Measurements from ENCODE around the gene NFILZ. TPM values are rescaled to one million over a fixed set of nuclear protein-coding genes. Genes with fewer than 3 reads are reported as not detected.

Gene NFILZ
- total and polyA plus RNA-seq, 10 donors: not detected

DNA sequence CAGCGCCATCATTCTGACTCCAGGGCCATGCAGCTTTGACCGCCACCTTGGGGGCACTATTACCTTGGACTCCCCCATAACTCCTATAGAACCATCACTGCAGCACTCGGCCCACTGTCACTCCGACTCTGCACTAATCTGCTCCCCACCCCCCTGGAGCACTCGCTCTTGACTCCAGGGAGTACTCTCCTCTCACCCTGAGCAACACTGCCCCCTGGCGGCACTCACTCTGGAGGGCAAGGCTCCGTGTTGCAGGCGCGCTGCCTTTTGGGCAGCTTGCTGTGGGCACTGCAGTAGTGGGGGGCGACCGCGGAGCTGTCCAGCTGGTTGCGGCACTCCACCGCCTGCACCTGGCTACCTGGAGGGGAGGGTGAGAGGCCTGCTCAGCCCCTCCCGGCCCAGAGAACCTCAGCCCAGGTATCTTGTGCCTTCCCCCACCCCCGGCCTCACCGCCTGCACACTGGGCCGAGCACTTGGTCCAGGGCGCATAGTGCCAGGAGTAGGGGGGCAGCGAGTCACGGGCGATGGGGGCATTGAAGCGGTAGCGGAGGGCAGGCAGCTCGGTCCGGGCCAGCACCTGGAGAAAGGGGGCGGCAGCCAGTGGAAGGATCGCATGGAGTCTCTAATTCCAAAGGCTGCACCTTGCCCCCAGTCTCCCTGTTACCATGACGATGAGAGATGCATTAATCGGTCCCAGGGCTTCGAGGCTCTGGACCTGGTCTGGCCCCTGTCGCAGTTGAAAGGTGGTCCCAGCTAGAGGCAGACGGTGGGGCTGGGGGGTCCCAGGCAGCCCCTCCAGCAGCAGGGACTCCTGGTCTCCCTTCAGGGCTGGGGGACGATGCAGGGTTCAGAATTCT is 44.3 kb upstream of the NFILZ start:
- WGBS, 5 donors: 82 to 93% (median 87%) methylated on average over 28 to 34 of the region's 34 CpGs
- peak; percentile 88 for DNase-seq
- Histone ChIP-seq H3K4me1 (peaks cover 0 to 3% (median under 1%) of the 10 kb centered on the region in 6 donors), H3K36me3 (peaks cover 0 to 8% (median 0%) of the 10 kb centered on the region in 6 donors), H3K4me3 (no peak overlapping the region), H3K27me3 (replicated peaks in 1 of 7) (peaks cover 0 to 4% (median 0%) of the 10 kb centered on the region in 7 donors), H3K9me3 (no peaks in the 10 kb centered on the region), H3K27ac (no peak overlapping the region)
- TF ChIP-seq CTCF (IDR thresholded peaks at IDR 0.05 in 8 of 11, conservative IDR thresholded peaks at IDR 0.05 in 3 of 11): peak in 10 of 11 experiments; percentile 15 to 71 (median 45)
- TF ChIP-seq POLR2AphosphoS5 (IDR thresholded peaks at IDR 0.05): peak in 1 of 3 donors; percentile 18
- TF ChIP-seq POLR2A (IDR thresholded peaks at IDR 0.05): no peak
- intact Hi-C loops (cut with DNase I; ENCODE audit: low total_unique reads): no loop called here

DNA sequence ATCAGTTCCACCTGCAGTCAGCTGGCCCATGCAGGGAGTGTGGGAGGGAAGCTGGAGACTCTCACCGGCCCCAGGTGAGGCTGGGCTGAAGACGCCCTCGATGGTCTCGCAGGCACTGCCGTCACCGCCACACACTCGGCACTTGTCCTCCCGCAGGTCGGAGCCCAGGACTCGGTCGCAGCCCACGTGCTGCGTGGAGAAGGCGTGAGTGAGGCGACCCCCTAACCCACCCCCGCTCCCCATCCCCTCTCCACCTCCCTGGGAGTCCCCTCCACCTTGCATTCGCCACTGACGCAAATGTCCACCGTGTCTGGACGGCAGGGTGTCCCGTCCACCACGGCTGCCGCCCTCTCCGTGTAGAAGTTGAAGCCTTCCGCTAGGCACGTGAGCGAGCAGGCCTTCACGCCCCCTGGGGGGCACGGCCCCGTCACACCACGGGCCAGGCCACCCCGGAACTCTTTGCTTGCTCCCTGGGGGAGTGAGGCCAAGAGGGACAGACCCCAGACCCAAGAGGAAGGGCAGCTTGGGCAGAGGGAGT is 41.2 kb upstream of the NFILZ start:
- intact Hi-C loops (cut with DNase I; ENCODE audit: low total_unique reads): no loop called here
- WGBS, 5 donors: 91 to 95% (median 94%) methylated on average over 18 to 32 of the region's 32 CpGs
- H3K27me3 ChIP-seq (replicated peaks in 1 of 7): peaks cover 0 to 35% (median 15%) of the 10 kb centered on the region in 7 donors
- TF ChIP-seq CTCF (IDR thresholded peaks at IDR 0.05 in 8 of 11, conservative IDR thresholded peaks at IDR 0.05 in 3 of 11) (no peak), POLR2AphosphoS5 (IDR thresholded peaks at IDR 0.05) (no peak), POLR2A (IDR thresholded peaks at IDR 0.05) (no peak)
- H3K36me3 ChIP-seq: peaks cover 0 to 8% (median 0%) of the 10 kb centered on the region in 6 donors
- DNase-seq: no peak
- H3K9me3 ChIP-seq: peaks cover 0 to 19% (median 8%) of the 10 kb centered on the region in 8 donors
- no peak overlapping the region for H3K27ac ChIP-seq
- H3K4me3 ChIP-seq: no peak overlapping the region
- peaks cover 8 to 25% (median 20%) of the 10 kb centered on the region in 6 donors for H3K4me1 ChIP-seq

DNA sequence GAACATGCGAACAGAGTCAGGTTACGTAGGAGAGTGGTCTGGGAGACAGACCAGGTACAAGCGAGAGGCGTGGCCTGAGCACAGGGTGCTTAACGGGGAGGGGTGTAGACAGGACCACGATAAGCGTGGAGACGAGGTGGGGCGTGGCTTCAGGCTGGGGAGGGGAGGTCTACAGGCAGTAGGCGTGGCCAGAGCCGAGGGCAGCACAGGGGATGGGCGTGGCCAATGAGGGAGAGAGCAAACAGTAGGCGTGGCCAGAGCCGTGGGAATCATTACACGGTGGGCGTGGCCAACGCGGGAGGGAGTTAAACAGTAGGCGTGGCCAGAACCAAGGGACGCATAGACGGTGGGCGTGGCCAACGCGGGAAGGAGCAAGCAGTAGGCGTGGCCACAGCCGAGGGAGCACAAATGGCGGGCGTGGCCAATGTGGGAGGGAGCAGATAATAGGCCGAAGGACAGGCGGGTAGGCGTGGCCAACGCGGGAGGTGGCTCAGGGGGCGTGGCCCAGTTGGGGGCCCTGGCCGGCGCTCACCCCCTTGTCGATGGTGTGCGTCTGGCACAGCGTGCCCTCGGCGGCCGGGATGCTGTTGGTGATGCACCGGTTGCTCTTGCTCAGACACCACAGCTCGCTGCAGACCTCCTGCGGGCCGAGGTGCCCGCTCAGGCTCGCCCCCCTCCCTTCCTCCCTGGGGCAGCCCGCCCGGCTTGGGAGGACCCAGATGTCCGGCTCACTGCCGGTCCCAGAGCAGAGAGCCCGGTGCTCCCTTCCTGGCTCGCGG is 38.0 kb upstream of the NFILZ start:
- H3K36me3 ChIP-seq: peaks cover 0 to 16% (median 5%) of the 10 kb centered on the region in 6 donors
- H3K4me3 ChIP-seq: peak overlapping the region; percentile 2 to 63 (median 34)
- peaks cover 0 to 21% (median 9%) of the 10 kb centered on the region in 8 donors for H3K9me3 ChIP-seq
- intact Hi-C loops (cut with DNase I; ENCODE audit: low total_unique reads): no loop called here
- 2 to 7% (median 3%) methylated on average over 34 to 55 of the region's 55 CpGs for WGBS, 5 donors
- DNase-seq: peak; percentile 94
- H3K27ac ChIP-seq: peak overlapping the region in 5 of 8 donors; percentile 27 to 58 (median 35)
- TF ChIP-seq POLR2AphosphoS5 (IDR thresholded peaks at IDR 0.05): peak; percentile 77 to 85 (median 81)
- no peak for TF ChIP-seq POLR2A (IDR thresholded peaks at IDR 0.05)
- H3K4me1 ChIP-seq: peaks cover 8 to 25% (median 20%) of the 10 kb centered on the region in 6 donors
- peaks cover 0 to 50% (median 15%) of the 10 kb centered on the region in 7 donors for H3K27me3 ChIP-seq (replicated peaks in 1 of 7)

GRCh38 chr19:8593931-8594330 is 36.5 kb upstream of the NFILZ start:
- H3K4me1 ChIP-seq: peaks cover 8 to 25% (median 20%) of the 10 kb centered on the region in 6 donors
- 85 to 91% (median 88%) methylated on average over 2 of the region's 2 CpGs for WGBS, 5 donors
- TF ChIP-seq CTCF (IDR thresholded peaks at IDR 0.05 in 8 of 11, conservative IDR thresholded peaks at IDR 0.05 in 3 of 11) (peak in 5 of 11 experiments; percentile 12 to 34 (median 28)), POLR2A (IDR thresholded peaks at IDR 0.05) (no peak)
- H3K27ac ChIP-seq: peak overlapping the region in 2 of 8 donors; percentile 44 to 49
- no peak overlapping the region for H3K4me3 ChIP-seq
- peaks cover 0 to 16% (median 5%) of the 10 kb centered on the region in 6 donors for H3K36me3 ChIP-seq
- H3K9me3 ChIP-seq: peaks cover 0 to 21% (median 9%) of the 10 kb centered on the region in 8 donors
- intact Hi-C loops (cut with DNase I; ENCODE audit: low total_unique reads): no loop called here
- peaks cover 0 to 50% (median 15%) of the 10 kb centered on the region in 7 donors for H3K27me3 ChIP-seq (replicated peaks in 1 of 7)
- no peak for DNase-seq
